GM21515 (cell line): Measurements from ENCODE around the gene NEK5.
"Not testable (repeated sequence)": the region's sequence is repeated elsewhere in the genome, so short reads cannot be mapped to it uniquely, and the experiment has no call there.

Experiments used
- ATAC-seq: cut with Tn5 transposase; IDR thresholded peaks from one replicate; pipeline ENCODE4 v1.9.1; 2021; ENCODE audit not compliant: unreplicated experiment

Gene NEK5

DNA sequence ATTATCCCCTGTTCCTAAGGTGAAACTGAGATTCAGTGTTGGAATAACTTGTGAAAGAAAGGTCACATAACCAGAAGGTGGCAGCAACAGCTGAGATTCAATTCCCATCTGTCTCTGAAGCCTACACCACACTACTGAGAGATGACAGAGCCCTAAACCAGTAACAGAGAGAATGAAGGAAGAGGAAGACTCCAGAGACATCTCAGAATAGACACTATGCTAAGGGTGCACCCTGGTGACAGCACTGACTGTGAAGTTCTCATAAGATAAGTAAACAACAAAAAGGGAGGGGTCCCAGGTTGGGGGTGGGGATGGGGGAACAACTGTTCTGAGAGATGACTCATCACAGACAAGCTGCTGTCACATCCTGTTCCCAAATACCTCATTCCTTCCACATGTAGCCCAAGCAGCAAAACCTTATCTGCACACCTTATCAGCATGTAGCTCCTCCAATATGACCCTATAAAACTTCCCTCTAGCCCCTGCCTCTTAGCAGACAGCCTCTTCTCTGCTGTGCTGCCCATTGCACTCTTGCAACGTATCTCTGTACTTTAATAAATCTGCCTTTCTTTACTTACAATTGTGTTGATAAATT, 57.8 kb downstream of the NEK5 start:
- ATAC-seq, result no peak

DNA sequence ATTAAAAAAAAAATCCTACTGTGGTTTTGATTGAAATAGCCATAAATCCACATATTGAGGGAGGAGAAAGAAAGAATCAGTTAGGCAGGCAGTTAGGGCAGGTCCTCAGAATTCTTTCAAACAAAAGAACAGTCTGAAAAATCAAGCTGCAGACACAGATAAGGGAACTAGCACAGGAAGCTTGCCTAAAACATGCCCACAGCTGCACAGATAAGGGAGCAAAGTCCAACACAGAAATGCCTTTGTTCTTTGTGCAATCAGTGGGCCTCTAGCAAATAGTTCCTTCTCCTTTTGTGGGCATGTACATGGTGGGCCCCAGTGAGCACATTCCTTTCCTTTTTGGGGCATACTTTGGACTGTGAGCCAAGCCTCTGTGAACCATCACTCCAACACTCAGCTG, 61.6 kb downstream of the NEK5 start:
- ATAC-seq, result no peak

DNA sequence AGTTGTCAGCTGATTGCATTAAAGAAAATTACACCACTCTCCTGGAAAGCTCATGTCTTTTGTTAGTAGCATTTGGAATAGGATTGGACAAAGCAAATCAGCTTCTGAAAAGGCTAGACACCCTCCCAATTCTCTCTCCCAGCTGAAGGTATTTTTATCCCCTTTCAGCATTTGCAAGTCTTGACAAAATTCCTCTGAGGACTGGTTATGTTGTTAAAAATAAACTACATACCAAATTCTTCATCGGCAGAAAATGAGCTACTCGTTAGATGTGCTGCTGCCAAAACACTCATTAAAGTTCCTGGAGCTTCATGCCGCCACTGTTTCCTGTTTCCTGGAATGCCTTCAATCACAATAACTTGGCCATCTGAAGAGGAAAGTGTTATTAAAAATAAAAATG, 67.3 kb downstream of the NEK5 start:
- ATAC-seq, result no peak

DNA sequence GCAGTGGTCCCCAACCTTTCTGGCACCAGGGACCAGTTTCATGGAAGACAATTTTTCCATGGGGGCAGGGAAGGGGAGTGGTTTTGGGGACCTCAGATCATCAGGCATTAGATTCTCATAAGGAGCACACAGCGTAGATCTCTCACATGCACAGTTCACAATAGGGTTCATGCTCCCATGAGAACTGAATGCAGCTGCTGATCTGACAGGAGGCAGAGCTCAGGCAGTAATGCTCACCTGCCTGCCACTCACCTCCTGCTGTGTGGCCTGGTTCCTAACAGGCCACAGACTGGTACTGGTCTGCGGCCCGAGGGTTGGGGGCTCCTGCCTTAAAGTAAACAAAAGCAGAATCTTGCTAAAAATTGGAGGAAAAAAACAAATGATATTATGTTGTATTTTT, 67.8 kb downstream of the NEK5 start:
- not testable (repeated sequence) for ATAC-seq

DNA sequence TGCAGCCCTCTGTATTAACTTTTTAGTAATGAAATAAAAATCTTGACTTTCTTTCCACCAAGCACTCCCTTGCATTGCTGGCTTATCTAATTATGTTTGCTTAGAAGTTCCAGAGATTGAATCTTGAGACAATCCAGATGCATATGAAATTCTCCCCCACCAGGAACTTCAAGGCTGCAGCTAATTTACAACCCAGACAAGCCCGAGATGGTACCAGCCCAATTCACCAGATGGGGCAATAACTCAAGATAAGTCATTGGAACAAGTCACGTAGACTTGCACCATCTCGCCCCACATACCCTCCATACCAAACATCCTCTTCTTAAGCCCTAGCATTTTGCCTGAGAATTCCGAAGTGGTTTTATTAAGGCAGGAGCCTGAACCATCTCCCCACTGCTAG, 75.4 kb downstream of the NEK5 start:
- ATAC-seq, result no peak

DNA sequence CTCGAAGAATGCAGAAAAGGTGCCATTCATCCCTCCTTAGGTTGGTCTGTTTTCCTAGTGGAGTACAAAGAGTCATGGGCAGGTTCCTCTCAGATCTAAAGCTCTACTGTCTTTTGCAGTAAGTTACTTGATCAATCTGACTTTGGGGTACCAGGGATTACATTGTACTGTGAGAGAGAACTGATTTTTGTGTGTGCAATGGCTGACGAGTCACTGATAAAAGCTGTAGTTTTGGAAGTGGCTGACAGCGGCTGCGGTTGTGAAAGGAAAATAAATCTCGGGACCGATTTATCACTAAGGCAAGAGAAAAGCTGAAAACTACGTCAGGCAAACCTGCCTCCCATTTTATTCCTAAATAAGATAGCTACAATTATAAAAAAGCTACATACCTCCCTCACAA, 77.5 kb downstream of the NEK5 start:
- ATAC-seq, result no peak

DNA sequence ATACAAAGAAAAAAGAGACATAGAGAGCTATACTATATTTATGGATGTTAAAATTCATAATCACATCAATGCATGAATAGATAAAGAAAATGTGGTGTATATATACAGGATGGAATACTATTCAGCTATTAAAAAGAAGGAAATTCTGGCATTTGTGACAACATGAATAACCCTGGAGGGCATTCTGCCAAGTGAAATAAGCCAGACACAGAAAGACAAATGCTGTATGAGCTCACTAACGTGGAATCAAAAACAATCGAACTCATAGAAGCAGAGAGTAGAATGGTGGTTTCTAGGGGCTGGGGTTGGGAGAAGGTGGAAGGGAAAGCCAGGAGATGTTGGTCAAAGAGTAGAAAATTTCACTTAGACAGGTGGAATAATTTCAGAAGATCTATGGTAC, 80.4 kb downstream of the NEK5 start:
- ATAC-seq, result no peak

DNA sequence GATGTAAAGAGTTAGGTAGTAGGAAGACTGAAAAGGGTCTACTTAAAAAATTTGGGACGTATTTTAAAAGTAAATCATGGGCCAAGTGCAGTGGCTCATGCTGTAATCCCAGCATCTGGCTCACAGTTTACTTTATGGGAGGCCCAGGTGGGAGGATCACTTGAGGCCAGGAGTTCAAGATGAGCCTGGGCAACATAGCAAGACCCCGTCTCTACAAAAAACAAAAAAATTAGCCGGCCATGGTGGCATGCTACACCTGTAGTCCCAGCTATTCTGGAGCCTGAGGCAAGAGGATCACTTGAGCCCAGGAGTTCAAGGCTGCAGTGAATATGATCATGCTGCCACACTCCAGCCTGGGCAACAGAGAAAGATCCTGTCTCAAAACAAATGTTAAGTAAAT, 81.4 kb downstream of the NEK5 start:
- ATAC-seq, result no peak

DNA sequence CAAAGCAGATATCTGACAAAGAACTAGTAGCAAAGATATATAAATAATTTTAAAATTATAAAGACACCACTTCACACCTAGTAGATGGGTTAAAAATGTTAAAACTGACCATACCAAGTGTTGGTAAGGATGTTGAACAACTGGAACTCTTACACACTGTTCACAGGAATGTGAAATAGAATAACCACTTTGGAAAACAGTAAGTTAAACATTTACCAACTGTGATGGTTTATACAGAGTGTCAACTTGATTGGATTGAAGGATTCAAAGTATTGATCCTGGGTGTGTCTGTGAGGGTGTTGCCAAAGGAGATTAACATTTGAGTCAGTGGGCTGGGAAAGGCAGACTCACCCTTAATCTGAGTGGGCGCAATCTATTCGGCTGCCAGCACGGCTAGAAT, 85.2 kb downstream of the NEK5 start:
- ATAC-seq, result no peak

DNA sequence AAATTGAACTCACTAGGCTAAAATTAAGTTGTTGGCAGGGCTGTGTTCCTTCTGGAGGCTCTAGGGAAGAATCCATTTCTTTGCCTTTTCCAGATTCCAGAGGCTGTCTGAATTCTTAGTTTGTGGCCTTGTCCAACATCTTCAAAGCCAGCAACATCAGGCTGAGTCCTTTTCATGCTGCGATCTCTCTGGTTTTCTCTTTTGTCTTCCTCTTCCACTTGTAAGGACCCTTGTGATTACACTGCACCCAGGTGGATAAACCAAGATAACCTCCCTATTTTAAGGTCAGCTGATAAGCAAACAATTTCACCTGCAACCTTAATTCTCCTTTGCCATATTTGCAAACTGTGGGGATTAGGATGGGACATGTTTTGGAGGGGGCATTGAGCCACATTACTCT, 92.8 kb downstream of the NEK5 start:
- no peak for ATAC-seq

DNA sequence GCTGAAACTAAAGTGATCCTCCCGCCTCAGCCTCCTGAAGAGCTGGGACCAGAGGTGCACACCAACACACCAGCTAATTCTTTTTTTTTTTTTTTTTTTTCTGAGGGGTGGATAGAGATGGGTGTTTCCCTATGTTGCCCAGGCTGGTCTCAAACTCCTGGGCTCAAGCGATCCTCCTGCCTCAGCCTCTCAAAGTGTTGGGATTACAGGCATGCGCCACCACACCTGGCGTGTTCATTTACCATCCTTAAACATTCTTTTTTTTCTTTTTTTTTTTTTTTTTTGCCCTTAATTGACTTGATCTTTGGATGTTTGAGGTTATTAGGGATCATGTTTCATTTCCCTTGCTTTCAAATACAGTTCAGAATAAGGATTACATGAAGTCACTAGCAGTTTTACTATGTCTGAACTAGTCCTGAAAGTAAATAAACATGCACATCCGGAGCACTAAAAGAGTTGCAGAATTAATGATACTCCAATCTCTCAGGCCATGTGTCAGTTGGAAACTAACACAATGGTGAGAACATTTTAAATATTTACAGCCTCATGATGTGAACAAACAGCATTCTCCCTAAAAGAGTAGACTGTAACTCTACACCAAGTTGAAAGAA, 94.2 kb downstream of the NEK5 start:
- no peak for ATAC-seq

DNA sequence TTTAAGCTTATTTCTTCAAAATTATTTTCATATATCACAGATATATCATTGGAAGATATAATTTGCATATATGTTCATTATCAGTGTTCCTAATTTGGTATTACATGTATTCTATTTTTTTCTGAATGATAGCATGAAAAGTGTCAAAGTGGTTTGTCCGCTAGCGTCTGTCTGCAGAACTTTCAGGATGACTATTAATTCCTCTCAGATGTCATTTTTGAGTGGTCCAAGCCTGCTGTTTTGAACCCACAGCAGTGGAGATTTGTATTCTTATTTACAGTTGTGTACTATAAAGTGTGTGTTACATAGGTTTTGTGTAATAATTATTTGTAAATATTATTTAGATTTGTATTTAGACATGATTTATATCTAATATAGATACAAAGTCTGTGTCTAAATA, 95.8 kb downstream of the NEK5 start:
- ATAC-seq, result no peak

DNA sequence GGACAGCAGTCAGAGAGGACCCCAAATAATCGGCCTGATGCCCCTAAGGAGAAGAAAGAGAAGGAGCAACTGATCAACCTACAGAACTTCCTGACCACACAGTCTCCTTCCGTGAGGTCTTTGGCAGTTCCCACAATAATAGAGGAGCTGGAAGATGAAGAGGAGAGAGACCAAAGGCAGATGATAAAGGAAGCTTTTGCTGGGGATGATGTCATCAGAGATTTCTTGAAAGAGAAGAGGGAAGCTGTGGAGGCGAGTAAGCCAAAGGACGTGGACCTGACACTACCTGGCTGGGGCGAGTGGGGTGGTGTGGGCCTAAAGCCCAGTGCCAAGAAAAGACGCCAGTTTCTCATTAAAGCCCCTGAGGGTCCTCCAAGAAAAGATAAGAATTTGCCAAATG, 98.5 kb downstream of the NEK5 start:
- not testable (repeated sequence) for ATAC-seq

DNA sequence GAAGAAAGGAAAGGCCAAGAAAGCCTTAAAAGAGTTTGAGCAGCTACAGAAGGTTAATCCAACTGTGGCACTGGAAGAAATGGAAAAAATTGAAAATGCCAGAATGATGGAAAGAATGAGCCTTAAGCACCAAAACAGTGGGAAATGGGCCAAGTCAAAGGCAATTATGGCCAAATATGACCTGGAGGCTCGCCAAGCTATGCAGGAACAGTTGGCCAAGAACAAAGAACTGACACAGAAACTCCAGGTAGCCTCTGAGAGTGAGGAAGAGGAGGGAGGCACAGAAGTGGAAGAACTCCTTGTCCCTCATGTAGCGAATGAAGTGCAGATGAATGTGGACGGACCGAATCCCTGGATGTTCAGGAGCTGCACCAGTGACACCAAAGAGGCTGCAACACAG, 99.3 kb downstream of the NEK5 start:
- ATAC-seq, result no peak

DNA sequence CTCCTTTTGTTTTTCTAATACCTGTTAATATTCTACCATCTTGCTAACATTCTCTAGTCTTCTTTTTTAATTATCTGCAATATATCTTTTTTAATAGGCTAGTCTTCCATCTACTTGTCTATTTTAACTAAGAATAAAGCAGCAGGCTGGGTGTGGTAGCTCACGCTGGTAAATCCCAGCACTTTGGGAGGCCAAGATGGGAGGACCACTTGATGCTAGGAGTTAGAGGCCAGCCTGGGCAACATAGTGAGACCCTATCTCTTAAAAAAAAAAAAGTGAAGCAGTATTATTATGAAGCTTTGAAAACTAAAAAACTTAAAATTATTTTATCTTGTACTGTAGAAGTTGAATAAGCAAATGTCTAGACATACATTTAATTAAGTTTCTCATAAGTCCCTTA, 101.0 kb downstream of the NEK5 start:
- no peak for ATAC-seq

DNA sequence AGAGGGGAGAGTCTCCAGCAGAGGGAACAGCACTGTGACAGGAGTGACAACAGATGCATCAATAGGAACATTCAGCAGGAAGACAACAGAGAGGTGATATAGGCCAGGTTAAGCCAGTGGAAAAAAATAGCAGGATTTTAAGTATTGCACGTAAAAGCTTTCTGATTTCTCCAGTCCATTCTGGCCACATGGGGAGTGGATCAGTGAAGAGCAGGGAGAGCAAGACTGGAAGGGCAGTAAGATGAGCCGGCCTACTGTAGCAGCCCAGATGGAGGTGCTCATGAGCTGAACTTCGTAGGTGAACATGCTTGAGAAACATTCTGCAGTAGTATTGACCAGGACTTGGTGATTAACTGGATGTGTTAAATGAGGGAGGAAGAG, 102.6 kb downstream of the NEK5 start:
- no peak for ATAC-seq

DNA sequence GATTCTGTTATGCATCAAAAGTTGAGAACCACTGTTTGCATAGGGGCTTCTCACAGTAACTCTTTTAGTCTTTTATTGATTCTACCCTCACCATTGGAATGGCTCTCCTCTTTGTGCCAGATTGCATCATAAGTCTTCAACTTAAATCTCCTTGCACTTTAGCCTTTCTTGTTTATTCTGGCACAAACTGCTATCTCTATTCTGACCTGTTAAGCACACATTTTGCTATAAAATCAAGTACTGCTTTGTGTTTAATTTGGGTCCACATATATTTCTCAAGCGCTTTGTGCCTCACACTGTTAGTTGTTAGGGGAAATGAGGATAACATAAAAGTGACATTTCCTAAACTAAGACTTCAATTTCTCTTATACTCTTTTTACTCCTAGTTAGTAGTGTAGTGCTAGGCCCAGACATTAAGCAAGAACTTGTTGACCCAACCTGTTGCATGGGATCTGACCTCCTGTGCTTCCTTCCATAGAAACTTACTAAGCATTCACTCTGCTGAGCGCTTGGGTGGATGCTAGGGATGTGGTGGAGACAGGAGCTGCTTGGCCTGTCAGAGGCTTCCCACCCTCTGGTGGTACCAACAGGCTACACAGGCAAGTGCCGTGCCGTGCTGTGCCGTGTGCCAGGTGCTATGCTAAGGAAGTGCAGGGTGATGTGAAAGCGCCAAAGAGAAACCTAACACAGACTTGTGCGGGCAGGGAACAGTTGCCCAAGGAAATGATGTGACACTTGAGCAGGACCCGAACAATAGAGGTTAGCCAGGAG, 103.2 kb downstream of the NEK5 start:
- no peak for ATAC-seq

DNA sequence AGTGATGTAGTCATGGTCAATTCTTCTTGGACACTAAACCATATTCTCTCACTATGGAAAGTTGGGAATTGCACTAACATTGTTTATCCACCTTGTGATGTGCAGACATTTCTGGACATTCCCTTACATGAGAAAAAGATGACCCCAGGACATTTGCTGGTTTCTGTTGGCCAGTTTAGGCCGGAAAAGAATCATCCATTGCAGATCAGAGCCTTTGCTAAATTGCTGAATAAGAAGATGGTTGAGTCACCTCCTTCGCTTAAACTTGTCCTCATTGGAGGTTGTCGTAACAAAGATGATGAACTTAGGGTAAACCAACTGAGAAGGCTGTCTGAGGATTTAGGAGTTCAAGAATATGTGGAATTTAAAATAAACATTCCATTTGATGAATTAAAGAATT, 104.4 kb downstream of the NEK5 start, which contains the start of gene UTP14C:
Gene UTP14C (plus strand): TSS at position 211 of the 400 bp plus-strand sequence. CDS start 4,114 bp downstream, outside the sequence.
- no peak for ATAC-seq

DNA sequence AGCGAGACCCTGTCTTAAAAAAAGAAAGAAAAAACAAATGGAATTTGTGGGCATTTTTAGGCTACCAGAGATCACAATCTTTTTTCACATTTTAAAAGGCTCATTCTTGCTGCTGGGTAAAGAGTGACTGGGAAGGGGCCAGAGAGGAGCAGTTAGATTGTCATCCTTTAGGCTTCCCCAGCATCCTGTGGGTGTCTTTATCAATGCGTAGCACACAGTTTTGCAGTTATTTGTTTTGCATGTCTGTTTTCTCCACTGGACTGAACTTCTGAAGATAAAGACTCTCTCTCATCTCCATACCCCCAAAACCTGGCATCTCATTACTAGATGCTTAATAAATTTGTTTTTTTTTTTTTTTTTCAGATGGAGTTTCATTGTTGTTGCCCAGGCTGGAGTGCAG, 106.5 kb downstream of the NEK5 start:
- ATAC-seq, result no peak

DNA sequence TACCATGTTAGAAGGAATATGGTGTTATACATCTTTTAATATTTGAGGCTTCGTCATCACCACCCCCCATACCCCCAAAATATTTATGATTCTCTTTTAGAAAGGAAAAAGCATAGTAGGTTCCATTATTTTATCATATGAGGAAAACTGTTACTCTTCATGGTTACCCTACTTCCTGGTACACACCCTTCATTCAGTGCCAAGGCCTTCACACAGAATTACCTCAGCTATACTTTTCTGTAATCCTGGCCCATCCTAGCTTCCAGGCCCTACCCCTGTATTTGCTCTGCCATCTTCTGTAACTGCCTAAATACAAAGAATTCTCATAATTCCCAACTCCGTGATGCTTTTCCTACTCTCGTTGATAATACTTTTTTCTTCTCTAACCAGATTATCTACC, 108.7 kb downstream of the NEK5 start:
- ATAC-seq, result no peak

DNA sequence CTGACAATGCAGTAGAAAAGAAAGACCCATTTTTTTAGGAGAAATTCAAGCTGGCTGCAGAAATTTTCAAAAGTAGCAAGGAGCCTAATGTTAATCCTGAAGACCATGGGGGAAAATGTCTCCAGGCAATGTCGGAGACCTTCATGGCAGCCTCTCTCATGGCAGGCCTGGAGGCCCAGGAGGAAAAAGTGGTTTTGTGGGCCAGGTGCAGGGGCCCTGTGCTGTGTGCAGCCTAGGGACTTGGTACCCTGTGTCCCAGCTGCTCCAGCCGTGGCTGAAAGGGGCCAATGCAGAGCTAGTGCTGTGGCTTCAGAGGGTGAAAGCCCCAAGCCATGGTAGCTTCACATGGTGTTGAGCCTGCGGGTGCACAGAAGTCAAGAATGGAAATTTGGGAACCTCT, 112.6 kb downstream of the NEK5 start:
- no peak for ATAC-seq

DNA sequence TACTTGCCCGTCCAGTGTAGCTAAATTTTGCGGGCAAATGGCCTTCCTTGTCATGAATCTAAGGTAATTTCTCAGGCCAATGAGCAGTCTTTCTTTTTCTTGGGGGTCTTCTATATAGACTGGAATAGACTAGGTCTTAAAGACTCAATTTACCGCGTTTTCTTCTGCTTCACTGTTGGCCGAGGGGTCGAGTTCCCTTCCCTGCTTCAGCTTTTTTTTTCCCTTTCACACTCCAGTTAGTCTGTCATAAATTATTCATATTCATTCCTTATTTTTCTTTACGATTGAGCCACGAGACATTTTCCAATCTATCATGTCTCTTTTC, 116.4 kb downstream of the NEK5 start:
- ATAC-seq, result no peak
